Measurements from ENCODE around the gene ASCC2.

The ASCC2 gene

GRCh38 chr22:29740216-29740615 lies 97.9 kb downstream of the ASCC2 start:
- no peak overlapping the region for H3K27ac Mint-ChIP-seq
- peaks cover 29% of the 10 kb centered on the region for H3K36me3 Mint-ChIP-seq
- DNase-seq (ENCODE audit: low spot score in 2 of 2) (no peak), ATAC-seq (ENCODE audit: low read depth) (no peak)
- H3K4me1 Mint-ChIP-seq: no peaks in the 10 kb centered on the region
- H3K9me3 Mint-ChIP-seq: no peaks in the 10 kb centered on the region
- no peaks in the 10 kb centered on the region for H3K27me3 Mint-ChIP-seq
- H3K4me3 Mint-ChIP-seq: no peak overlapping the region

- Mint-ChIP-seq H3K9me3 (no peaks in the 10 kb centered on the region), H3K27ac (no peak overlapping the region), H3K4me1 (no peaks in the 10 kb centered on the region), H3K27me3 (no peaks in the 10 kb centered on the region), H3K36me3 (peaks cover 28% of the 10 kb centered on the region), H3K4me3 (no peak overlapping the region)
- no peak for ATAC-seq (ENCODE audit: low read depth)
- no peak for DNase-seq (ENCODE audit: low spot score in 2 of 2)
Observed at GRCh38 chr22:29739346-29739875, 98.7 kb downstream of the ASCC2 start.

Data from memory B cell (primary cell).